GM18870 (cell line): ENCODE measurements around the gene KLK4.

Experiments used
- ATAC-seq: cut with Tn5 transposase; IDR thresholded peaks from one replicate; pipeline ENCODE4 v1.9.1; 2021; ENCODE audit warnings: moderate library complexity; ENCODE audit not compliant: unreplicated experiment

The KLK4 gene

GRCh38 chr19:50916069-50916468, 4.9 kb upstream of the KLK4 start:
- ATAC-seq = no peak

- no peak for ATAC-seq
Observed at GRCh38 chr19:50912727-50913716, 1.8 kb upstream of the KLK4 start.

- ATAC-seq = no peak
Observed at GRCh38 chr19:50912102-50912599, 956 bp upstream of the KLK4 start.

GRCh38 chr19:50910722-50911121, 473 bp downstream of the KLK4 start:
- no peak for ATAC-seq

- ATAC-seq = no peak
Observed at GRCh38 chr19:50909240-50910070, 1.7 kb downstream of the KLK4 start.

- ATAC-seq = no peak
Observed at GRCh38 chr19:50908336-50908735, 2.9 kb downstream of the KLK4 start.

- no peak for ATAC-seq
Observed at GRCh38 chr19:50906217-50906616, 5.0 kb downstream of the KLK4 start.

GRCh38 chr19:50902640-50903039, 8.6 kb downstream of the KLK4 start:
- no peak for ATAC-seq

GRCh38 chr19:50899569-50899968, 11.6 kb downstream of the KLK4 start:
- ATAC-seq = no peak

- no peak for ATAC-seq
Observed at GRCh38 chr19:50898018-50898417, 13.2 kb downstream of the KLK4 start.

GRCh38 chr19:50897612-50898011, 13.6 kb downstream of the KLK4 start:
- no peak for ATAC-seq

- ATAC-seq = peak; percentile 23
Observed at GRCh38 chr19:50897191-50897607, 14.0 kb downstream of the KLK4 start.

GRCh38 chr19:50896591-50897190, 14.5 kb downstream of the KLK4 start:
- peak; percentile 85 for ATAC-seq

- peak; percentile 11 for ATAC-seq
Observed at GRCh38 chr19:50896089-50896590, 15.1 kb downstream of the KLK4 start.

- no peak for ATAC-seq
Observed at GRCh38 chr19:50894478-50895356, 16.5 kb downstream of the KLK4 start.

GRCh38 chr19:50893047-50893736, 18.0 kb downstream of the KLK4 start:
- no peak for ATAC-seq

- ATAC-seq = no peak
Observed at GRCh38 chr19:50891253-50891625, 20.0 kb downstream of the KLK4 start.

GRCh38 chr19:50890422-50891252, 20.6 kb downstream of the KLK4 start:
- no peak for ATAC-seq
